ENCODE measurements around the gene HAUS8. TPM values are rescaled to one million over a fixed set of nuclear protein-coding genes. Genes with fewer than 3 reads are reported as not detected.
"Not testable (repeated sequence)": the region's sequence is repeated elsewhere in the genome, so short reads cannot be mapped to it uniquely, and the experiment has no call there.

HAUS8 gene
- total RNA-seq, 1 experiment from 2014 or later, result 9.8 TPM

GRCh38 chr19:17107546-17108452 is 32.5 kb upstream of the HAUS8 start:
- Histone ChIP-seq H3K27me3 (no peaks in the 10 kb centered on the region), H3K36me3 (peaks cover 63% of the 10 kb centered on the region), H3K9me3 (no peaks in the 10 kb centered on the region; the same call in 1 of the 2 replicates), H3K4me3 (peak overlapping the region; percentile 28)
- peak; percentile 100 for DNase-seq

- not testable (repeated sequence) for H3K9me3 ChIP-seq, H3K27me3 ChIP-seq, DNase-seq, H3K4me3 ChIP-seq
- H3K36me3 ChIP-seq, result peaks cover 69% of the 10 kb centered on the region
Observed at GRCh38 chr19:17106964-17107363, 31.7 kb upstream of the HAUS8 start.

- Histone ChIP-seq H3K27me3 (no peaks in the 10 kb centered on the region), H3K9me3 (peaks cover 3% of the 10 kb centered on the region), H3K4me3 (no peak overlapping the region), H3K36me3 (peaks cover 67% of the 10 kb centered on the region)
- DNase-seq, result no peak
Observed at GRCh38 chr19:17105556-17105955, 30.3 kb upstream of the HAUS8 start.

- H3K4me3 ChIP-seq, result no peak overlapping the region
- H3K36me3 ChIP-seq, result peaks cover 61% of the 10 kb centered on the region
- H3K9me3 ChIP-seq, result peaks cover 3% of the 10 kb centered on the region
- no peak for DNase-seq
- no peaks in the 10 kb centered on the region for H3K27me3 ChIP-seq
Observed at GRCh38 chr19:17104679-17105078, 29.4 kb upstream of the HAUS8 start.

GRCh38 chr19:17103177-17103576 is 27.9 kb upstream of the HAUS8 start:
- peak; percentile 39 for DNase-seq
- no peak overlapping the region for H3K4me3 ChIP-seq
- peaks cover 3% of the 10 kb centered on the region for H3K9me3 ChIP-seq
- H3K27me3 ChIP-seq, result no peaks in the 10 kb centered on the region
- H3K36me3 ChIP-seq, result peaks cover 59% of the 10 kb centered on the region

- H3K9me3 ChIP-seq, result peaks cover 3% of the 10 kb centered on the region
- no peaks in the 10 kb centered on the region for H3K27me3 ChIP-seq
- DNase-seq, result no peak
- no peak overlapping the region for H3K4me3 ChIP-seq
- peaks cover 56% of the 10 kb centered on the region for H3K36me3 ChIP-seq
Observed at GRCh38 chr19:17101686-17102628, 26.7 kb upstream of the HAUS8 start.

- Histone ChIP-seq H3K27me3 (no peaks in the 10 kb centered on the region), H3K9me3 (peaks cover 3% of the 10 kb centered on the region), H3K36me3 (peaks cover 33% of the 10 kb centered on the region), H3K4me3 (no peak overlapping the region)
- DNase-seq, result no peak
Observed at GRCh38 chr19:17098326-17098725, 23.1 kb upstream of the HAUS8 start.

- no peak overlapping the region for H3K4me3 ChIP-seq
- H3K36me3 ChIP-seq, result peaks cover 27% of the 10 kb centered on the region
- no peaks in the 10 kb centered on the region for H3K27me3 ChIP-seq
- DNase-seq, result peak; percentile 60
- H3K9me3 ChIP-seq, result peaks cover 3% of the 10 kb centered on the region
Observed at GRCh38 chr19:17097593-17098126, 22.4 kb upstream of the HAUS8 start.

- no peak for DNase-seq
- peaks cover 11% of the 10 kb centered on the region for H3K36me3 ChIP-seq
- H3K27me3 ChIP-seq, result no peaks in the 10 kb centered on the region
- H3K9me3 ChIP-seq, result no peaks in the 10 kb centered on the region
- no peak overlapping the region for H3K4me3 ChIP-seq
Observed at GRCh38 chr19:17095141-17095919, 20.1 kb upstream of the HAUS8 start.

GRCh38 chr19:17094694-17095093 is 19.4 kb upstream of the HAUS8 start:
- not testable (repeated sequence) for DNase-seq, H3K4me3 ChIP-seq, H3K27me3 ChIP-seq, H3K9me3 ChIP-seq
- H3K36me3 ChIP-seq, result peaks cover 11% of the 10 kb centered on the region

- no peaks in the 10 kb centered on the region for H3K9me3 ChIP-seq
- no peak overlapping the region for H3K4me3 ChIP-seq
- peaks cover 4% of the 10 kb centered on the region for H3K36me3 ChIP-seq
- no peaks in the 10 kb centered on the region for H3K27me3 ChIP-seq
- DNase-seq, result no peak
Observed at GRCh38 chr19:17092696-17093095, 17.4 kb upstream of the HAUS8 start.

- DNase-seq, result no peak
- Histone ChIP-seq H3K27me3 (no peaks in the 10 kb centered on the region), H3K4me3 (no peak overlapping the region), H3K36me3 (peaks cover 9% of the 10 kb centered on the region), H3K9me3 (no peaks in the 10 kb centered on the region)
Observed at GRCh38 chr19:17091758-17092333, 16.6 kb upstream of the HAUS8 start.

GRCh38 chr19:17090583-17090982 is 15.3 kb upstream of the HAUS8 start:
- Histone ChIP-seq H3K36me3 (peaks cover 19% of the 10 kb centered on the region), H3K4me3 (no peak overlapping the region), H3K9me3 (no peaks in the 10 kb centered on the region), H3K27me3 (no peaks in the 10 kb centered on the region)
- no peak for DNase-seq

- Histone ChIP-seq H3K4me3 (no peak overlapping the region), H3K36me3 (peaks cover 19% of the 10 kb centered on the region), H3K9me3 (no peaks in the 10 kb centered on the region)
Observed at GRCh38 chr19:17088552-17088951, 13.3 kb upstream of the HAUS8 start.

GRCh38 chr19:17086834-17087233 is 11.6 kb upstream of the HAUS8 start:
- Histone ChIP-seq H3K9me3 (no peaks in the 10 kb centered on the region), H3K4me3 (no peak overlapping the region), H3K27me3 (no peaks in the 10 kb centered on the region), H3K36me3 (peaks cover 27% of the 10 kb centered on the region)
- no peak for DNase-seq

More at GRCh38 chr19:17088552-17088951, 13.3 kb upstream of the HAUS8 start:
- H3K27me3 ChIP-seq, result no peaks in the 10 kb centered on the region
- DNase-seq, result no peak

GRCh38 chr19:17086120-17086519 is 10.9 kb upstream of the HAUS8 start:
- Histone ChIP-seq H3K9me3 (no peaks in the 10 kb centered on the region), H3K36me3 (peaks cover 27% of the 10 kb centered on the region), H3K27me3 (no peaks in the 10 kb centered on the region), H3K4me3 (no peak overlapping the region)
- DNase-seq, result no peak
